Esophagus muscularis mucosa (tissue), 3 donors: Measurements from ENCODE around the gene TSR2.
A peak's percentile ranks its signal among the peaks of the same experiment; 100 is the strongest.

Experiments used
- POLR2A ChIP-seq: fragments of 450-650 bp; IDR thresholded peaks from one replicate; pipeline ENCODE4 v1.6.1; 2017; ENCODE audit warnings: antibody characterized with exemption, moderate library complexity, mild to moderate bottlenecking, low read depth
- POLR2AphosphoS5 ChIP-seq, 2 donors: sonication (generic); formaldehyde crosslinking; IDR thresholded peaks; one replicate each; pipeline ENCODE4 v1.6.1; 2017; ENCODE audit warnings: antibody characterized with exemption in 2 of 2
- TF ChIP-seq, protein P1 (sequence below), 3 experiments: fragments of 200-600 bp in 2 of 3; fragments of 450-650 bp in 1 of 3; sonication (generic) in 2 of 3; IDR thresholded peaks; one replicate each; pipeline ENCODE4 v1.5.1; 2017 to 2019; ENCODE audit warnings: antibody characterized with exemption in 3 of 3, mild to moderate bottlenecking in 2 of 3, moderate library complexity in 1 of 3

DNA sequence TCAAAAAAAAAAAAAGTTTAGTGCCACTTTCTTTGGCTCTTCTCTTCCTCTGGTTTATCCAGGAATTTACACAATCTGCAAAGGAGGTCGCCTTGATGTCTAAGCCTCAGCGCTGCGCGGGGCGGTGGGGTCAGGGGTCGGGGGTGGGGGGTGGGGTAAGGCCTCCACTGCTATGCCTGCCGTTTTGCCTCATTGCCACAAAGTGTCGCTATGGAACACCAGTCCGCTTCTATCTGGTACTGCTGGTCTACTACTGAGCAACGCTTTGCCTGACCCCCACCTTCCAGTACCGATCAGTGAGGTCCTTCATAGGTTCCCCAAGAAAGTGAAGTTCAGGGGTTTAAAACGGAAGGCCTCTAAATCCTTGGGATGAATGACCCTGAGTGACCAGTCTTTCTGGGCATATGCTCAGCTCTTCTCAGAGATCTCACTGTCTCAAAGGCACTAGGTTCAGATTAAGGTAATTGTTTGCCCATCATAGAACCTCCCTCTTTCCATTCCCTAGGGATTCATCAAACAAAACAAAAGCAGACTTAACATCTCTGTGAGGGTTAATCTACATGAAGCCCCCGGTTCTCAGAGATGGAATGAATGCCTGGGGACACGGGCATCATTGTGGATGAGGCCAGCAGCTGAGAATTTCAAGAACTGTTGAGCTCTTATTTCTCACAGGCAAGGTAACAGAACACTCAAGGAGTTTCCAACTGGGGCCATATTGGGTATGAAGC lies 16.9 kb upstream of the TSR2 start:
- TF ChIP-seq, protein P1, sequence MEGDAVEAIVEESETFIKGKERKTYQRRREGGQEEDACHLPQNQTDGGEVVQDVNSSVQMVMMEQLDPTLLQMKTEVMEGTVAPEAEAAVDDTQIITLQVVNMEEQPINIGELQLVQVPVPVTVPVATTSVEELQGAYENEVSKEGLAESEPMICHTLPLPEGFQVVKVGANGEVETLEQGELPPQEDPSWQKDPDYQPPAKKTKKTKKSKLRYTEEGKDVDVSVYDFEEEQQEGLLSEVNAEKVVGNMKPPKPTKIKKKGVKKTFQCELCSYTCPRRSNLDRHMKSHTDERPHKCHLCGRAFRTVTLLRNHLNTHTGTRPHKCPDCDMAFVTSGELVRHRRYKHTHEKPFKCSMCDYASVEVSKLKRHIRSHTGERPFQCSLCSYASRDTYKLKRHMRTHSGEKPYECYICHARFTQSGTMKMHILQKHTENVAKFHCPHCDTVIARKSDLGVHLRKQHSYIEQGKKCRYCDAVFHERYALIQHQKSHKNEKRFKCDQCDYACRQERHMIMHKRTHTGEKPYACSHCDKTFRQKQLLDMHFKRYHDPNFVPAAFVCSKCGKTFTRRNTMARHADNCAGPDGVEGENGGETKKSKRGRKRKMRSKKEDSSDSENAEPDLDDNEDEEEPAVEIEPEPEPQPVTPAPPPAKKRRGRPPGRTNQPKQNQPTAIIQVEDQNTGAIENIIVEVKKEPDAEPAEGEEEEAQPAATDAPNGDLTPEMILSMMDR (IDR thresholded peaks at IDR 0.05) = peak in 1 of 3 experiments; percentile 17
- no peak for TF ChIP-seq POLR2AphosphoS5 (IDR thresholded peaks at IDR 0.05)
- no peak for TF ChIP-seq POLR2A
